H54 (cell line): ENCODE data around the gene SLC25A10.

Experiments used
- DNase-seq: peaks from one replicate; pipeline ENCODE4 v3.0.0; 2011; ENCODE audit warnings: low spot score, mixed read lengths; ENCODE audit not compliant: insufficient read length
- FAIRE-seq: peaks from 3 replicates; lab custom pipeline; 2011; peaks lifted over from hg19 to GRCh38; lab: Jason Lieb, UNC
- POLR2A ChIP-seq: IDR thresholded peaks from 2 replicates; pipeline ENCODE4 v1.6.1; 2011; ENCODE audit warnings: low read depth, mild to moderate bottlenecking, low read length

The SLC25A10 gene

GRCh38 chr17:81715107-81715871 is 3.2 kb downstream of the SLC25A10 start:
- DNase-seq (no peak), FAIRE-seq (no peak)
- no peak for TF ChIP-seq POLR2A

DNA sequence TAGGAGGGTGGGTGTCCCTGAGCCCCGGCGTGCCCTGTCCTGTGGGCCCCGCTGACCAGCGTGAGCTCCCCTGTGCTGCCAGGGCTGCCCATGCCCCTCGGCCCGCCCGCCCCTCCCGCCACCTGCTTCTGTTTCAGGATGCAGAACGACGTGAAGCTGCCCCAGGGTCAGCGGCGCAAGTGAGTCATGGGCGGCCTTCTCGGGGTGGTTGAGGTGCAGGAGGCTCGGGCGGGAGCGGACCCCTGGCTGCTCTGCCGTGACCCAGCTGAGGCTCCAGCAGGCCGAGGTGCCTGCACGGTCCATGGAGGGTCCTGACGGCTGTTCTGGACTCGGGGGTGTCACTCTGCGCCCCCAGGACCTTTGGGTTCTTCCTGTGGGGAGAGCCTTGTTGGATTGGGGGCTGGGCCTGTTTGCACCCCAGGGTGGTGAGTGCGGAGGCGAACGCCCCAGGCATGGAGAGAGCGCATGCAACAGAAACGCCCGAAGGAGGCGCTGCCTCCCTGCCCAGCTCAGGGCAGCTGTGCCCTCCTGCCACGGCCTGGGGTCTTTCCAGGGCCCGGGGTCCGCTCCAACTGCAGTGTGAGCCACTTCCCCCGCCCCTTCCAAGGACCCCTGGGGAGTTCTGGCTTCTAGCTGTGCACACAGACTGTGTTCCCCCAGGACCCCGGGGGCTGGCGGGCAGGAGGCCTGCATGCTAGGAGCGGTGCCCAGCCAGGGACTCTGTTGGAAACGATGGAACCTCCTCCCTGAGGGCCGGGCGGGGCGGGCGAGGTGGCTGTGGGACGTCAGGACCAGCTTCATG is 4.0 kb downstream of the SLC25A10 start:
- no peak for TF ChIP-seq POLR2A
- FAIRE-seq, result no peak

DNA sequence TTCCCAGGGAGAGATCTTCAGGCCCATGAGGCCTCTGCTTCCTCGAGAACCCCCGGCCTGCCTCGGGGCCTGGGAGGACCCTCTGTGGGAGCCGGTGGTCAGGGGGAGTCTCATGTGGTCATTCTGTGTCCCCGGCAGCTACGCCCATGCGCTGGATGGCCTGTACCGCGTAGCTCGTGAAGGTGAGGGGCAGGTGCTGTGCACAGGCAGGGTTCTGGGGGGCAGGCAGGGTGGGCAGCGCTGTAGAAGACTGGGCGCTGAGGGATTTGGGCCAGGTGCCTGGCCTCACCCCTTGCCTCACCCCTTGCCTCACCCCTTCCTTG is 4.6 kb downstream of the SLC25A10 start:
- no peak for FAIRE-seq

More for the DNA sequence above, 4.0 kb downstream of the SLC25A10 start:
- no peak for DNase-seq

DNA sequence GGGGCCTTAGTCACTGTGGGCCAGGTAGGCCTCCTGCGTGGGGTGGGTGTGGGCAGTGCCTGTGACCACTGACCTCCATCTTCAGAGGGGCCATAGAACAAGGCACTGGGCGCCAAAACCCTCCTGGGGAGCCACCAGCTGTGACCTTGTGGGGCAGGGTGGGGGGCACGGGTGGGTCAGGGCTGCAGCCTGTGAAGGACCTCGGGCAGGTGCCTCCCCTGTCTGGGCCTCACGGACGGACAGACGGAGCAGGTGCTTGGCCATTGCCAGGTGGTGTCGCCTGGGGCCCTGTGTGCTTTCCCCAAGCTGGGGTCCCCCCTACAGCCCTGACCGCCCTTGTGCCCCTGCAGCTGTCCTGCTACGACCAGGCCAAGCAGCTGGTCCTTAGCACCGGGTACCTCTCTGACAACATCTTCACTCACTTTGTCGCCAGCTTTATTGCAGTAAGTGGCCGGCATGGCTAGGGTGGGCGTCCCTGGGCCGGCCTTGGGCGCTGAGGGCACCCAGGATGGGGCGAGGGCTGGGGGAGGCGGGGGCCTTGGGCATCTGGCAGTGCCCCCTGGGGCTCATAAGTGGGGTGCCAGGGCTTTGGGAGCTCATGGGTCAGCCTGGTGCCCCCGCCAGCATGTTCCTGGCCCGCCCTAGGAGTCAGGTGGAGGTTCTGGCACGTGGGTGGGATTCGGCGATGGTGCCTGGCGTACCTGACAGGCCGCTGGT is 5.1 kb downstream of the SLC25A10 start:
- no peak for DNase-seq
- TF ChIP-seq POLR2A, result no peak
- FAIRE-seq, result no peak

More for the DNA sequence above, 4.6 kb downstream of the SLC25A10 start:
- no peak for TF ChIP-seq POLR2A
- no peak for DNase-seq

GRCh38 chr17:81717766-81718089 is 5.6 kb downstream of the SLC25A10 start:
- FAIRE-seq (no peak), DNase-seq (no peak)
- TF ChIP-seq POLR2A, result no peak

- DNase-seq (no peak), FAIRE-seq (no peak)
- TF ChIP-seq POLR2A, result no peak
Observed at GRCh38 chr17:81719410-81720266, 7.6 kb downstream of the SLC25A10 start.

DNA sequence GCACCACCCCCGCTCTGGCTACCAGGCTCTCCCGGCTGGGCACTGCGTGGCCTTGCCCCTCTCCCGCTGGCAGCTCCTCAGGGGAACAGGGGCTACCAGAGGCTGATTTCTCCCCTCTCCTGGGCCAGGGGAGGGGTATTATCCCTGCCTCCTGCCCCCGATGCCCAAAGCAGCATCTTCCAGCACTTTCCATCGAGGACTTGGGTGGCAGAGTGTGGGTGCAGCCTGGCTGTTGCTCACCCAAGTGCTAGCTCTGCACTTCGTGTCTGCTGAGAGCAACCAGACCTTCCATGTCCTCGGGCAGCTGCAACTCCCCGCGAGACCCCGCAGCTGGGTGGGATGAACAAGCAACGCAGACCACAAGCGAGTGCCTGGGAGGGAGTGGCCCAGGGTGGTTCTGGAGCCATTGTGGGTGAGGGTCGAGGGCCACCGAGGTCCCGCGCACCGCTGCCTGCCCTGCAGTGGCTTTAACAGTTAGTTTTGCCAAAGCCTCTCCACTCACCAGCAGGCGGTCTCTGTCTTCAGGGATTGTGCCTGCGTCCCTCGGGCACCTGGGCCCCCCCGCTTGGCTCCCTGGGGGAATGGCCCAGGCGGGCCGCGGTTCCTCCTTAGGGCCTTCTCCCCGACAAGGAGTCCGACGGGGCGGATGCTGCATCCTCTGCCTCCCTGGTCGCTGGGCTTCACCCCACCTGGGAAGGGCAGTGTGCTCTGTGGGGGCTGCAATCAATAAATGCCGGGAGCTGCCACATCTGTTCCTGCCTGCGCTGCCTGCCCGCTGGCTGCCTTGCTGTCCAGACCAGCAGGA is 8.4 kb downstream of the SLC25A10 start:
- TF ChIP-seq POLR2A, result no peak
- DNase-seq, result no peak
- no peak for FAIRE-seq

- TF ChIP-seq POLR2A, result no peak
- DNase-seq (peak; percentile 51), FAIRE-seq (no peak)
Observed at GRCh38 chr17:81722184-81723120, 10.4 kb downstream of the SLC25A10 start.

- no peak for DNase-seq
- no peak for FAIRE-seq
- no peak for TF ChIP-seq POLR2A
Observed at GRCh38 chr17:81723651-81724209, 11.6 kb downstream of the SLC25A10 start.

DNA sequence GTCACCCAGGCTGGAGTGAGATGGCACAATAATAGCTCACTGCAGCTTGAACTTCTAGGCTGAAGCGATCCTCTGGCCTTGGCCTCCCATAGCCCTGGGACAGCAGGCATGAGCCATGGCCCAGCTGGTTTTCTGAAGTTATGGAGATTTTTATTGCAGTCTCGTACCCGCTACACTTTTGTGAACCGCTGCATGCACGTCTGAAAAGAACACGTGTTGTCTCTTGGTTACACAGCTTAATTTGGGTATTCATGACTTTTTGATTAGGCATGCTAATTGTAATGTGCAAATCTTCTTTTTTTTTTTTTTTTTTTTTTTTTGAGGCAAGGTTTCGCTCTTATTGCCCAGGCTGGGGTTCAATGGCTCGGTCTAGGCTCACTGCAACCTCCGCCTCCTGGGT is 13.4 kb downstream of the SLC25A10 start:
- TF ChIP-seq POLR2A, result no peak
- FAIRE-seq (no peak), DNase-seq (no peak)

DNA sequence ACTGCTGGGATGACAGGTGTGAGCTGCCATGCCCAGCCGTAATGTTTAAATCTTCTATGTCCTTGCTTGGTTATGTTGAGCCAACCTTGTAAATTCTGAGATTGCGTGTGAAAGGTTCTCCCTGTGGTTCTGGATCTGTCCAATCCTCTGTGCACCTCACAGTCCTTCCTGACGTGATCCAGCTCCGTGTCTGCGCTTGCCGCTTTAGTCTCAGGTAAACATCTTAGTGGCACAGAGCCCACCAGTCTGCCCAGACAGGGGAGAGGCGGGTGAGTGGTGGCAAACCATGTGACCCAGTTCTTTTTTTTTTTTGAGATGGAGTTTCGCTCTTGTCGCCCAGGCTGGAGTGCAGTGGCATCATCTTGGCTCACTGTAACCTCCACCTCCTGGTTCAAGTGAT is 13.9 kb downstream of the SLC25A10 start:
- DNase-seq, result no peak
- no peak for FAIRE-seq
- TF ChIP-seq POLR2A, result no peak
